GM19395 (cell line): ENCODE measurements around the gene TEX44.
"Not testable (repeated sequence)": the region's sequence is repeated elsewhere in the genome, so short reads cannot be mapped to it uniquely, and the experiment has no call there.

ENCODE experiments used
- ATAC-seq: cut with Tn5 transposase; IDR thresholded peaks from one replicate; pipeline ENCODE4 v1.9.1; 2021; ENCODE audit warnings: mild to moderate bottlenecking, moderate library complexity; ENCODE audit not compliant: unreplicated experiment

TEX44 gene

DNA sequence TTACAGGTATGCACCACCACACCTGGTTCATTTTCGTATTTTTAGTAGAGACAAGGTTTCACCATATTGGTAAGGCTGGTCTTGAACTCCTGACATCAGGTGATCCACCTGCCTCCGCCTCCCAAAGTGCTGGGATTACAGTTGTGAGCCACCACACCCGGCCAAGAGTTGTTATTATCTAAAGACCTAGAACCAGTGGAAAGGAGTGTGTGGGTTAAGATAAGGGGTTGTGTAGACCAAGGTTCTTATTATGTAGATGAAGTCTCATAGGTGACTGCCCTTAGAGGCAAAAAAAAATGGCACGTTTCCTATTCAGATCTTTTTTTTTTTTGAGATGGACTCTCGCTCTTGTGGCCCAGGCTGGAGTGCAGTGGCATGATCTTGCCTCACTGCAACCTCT lies 21.7 kb upstream of the TEX44 start:
- ATAC-seq, result not testable (repeated sequence)

- ATAC-seq, result no peak
Observed at GRCh38 chr2:231571661-231572191, 20.9 kb upstream of the TEX44 start.

DNA sequence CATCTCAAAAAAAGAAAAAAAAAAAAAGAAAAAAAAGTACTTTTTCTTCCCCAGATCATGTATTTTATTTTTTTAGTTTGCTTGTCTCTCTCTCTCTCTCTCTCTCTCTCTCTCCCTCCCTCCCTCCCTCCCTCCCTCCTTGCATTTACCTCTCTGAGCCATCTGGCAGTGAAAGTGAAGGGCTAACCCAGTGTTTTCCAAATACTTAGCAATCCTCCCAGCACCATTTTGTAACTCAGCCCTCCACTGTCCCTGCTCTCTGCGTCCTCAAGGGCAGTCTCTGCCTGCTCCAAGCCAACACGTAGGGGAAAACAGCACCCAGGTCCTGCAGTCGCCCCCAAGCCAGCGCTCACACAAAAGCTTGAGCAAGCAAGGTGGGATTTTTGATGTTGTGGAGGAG lies 19.6 kb upstream of the TEX44 start:
- ATAC-seq, result no peak

DNA sequence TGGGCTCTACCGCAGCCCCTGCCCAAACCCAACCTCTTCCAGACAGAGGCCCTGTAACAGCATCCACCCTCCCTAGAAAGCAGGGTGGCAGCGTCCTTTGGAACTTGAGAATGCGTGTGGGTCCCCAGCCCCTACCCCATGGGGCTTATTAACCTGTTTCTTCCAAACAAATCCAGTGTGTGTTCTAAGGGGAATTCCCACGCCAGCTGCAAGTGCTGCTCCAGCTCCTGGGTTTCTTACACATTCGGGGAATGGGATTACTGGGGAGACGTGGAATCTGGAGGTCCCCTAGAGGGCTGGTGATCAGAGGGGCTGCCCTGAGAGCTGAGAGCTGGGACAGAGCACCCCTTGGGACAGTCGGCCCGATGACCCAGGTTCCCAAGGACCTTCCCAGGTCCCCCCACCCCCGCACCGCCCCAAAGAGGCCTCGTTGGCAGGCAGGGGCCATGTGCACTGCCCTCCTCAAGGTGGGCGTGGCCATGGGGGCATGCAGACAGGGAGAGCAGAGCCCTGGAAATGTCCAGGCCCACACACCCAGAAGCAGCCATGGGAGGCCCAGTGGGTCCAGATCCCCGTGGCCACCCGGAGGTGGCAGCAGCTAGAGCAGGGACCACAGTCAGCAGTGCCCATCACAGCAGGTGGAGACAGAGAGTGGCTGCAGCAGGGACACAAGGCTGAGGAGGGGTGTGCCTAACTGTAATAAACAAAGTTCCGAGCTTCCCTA lies 18.8 kb upstream of the TEX44 start:
- no peak for ATAC-seq

GRCh38 chr2:231575612-231576256 lies 16.9 kb upstream of the TEX44 start:
- ATAC-seq, result no peak

- ATAC-seq, result no peak
Observed at GRCh38 chr2:231576465-231576864, 16.2 kb upstream of the TEX44 start.

- not testable (repeated sequence) for ATAC-seq
Observed at GRCh38 chr2:231578655-231579054, 14.0 kb upstream of the TEX44 start.

- no peak for ATAC-seq
Observed at GRCh38 chr2:231579560-231579959, 13.1 kb upstream of the TEX44 start.

GRCh38 chr2:231581328-231581727 lies 11.3 kb upstream of the TEX44 start:
- ATAC-seq, result no peak

DNA sequence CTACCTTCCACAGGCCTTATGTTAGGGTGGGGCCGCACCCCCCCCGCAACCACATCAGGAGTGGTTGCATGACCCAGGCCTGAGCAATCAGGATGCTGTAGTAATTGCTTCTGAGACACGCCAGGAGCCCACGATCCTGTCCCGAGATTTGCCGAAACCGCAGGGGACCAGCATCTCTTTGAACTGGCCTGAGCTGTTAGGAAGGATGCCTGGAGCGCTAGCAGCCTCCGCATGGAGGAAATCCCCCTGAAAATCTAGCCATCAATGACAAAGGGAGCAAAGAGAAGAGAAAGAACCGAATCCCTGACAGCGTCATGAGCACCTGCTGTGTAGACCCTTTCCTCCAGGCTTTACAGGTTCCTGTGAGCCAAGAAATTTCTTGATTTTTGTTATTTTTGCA lies 8.7 kb upstream of the TEX44 start:
- ATAC-seq, result no peak

DNA sequence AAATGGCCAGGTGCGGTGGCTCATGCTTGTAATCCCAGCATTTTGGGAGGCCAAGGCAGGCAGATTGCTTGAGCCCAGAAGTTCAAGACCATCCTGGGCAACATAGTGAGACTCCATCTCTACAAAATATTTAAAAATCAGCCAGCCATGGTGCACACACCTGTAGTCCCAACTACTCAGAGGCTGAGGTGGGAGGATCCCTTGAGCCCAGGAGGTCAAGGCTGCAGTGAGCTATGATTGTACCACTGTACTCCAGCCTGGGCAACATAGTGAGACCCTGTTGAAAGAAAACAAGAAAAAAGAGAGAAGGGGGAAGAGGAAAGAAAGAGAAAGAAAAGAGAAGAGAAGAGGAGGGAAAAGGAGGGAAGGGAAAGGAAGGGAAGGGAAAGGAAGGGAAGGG lies 4.9 kb upstream of the TEX44 start:
- not testable (repeated sequence) for ATAC-seq

- ATAC-seq, result no peak
Observed at GRCh38 chr2:231589656-231590055, 3.0 kb upstream of the TEX44 start.

DNA sequence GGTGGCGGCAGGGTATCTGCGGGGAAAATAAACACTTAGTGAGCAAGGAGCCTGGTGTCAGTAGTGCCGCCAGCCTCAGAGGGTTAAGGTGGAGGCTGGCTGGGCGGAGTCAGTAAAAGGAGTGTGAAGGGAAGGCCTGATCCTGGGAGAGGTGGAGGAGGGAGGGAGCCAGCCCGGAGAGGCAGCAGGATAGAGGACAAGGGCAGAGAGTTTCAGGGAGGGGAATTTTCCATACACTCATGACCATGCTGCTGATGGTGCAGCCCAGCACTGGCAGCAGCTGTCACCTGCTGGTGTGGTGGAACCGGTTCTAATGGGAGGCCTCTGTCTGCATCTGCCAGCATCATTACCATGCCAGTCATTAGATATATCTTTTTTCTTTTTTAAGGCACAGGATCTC lies 2.0 kb upstream of the TEX44 start:
- no peak for ATAC-seq

- ATAC-seq, result no peak
Observed at GRCh38 chr2:231593666-231594065, 1.0 kb downstream of the TEX44 start.

DNA sequence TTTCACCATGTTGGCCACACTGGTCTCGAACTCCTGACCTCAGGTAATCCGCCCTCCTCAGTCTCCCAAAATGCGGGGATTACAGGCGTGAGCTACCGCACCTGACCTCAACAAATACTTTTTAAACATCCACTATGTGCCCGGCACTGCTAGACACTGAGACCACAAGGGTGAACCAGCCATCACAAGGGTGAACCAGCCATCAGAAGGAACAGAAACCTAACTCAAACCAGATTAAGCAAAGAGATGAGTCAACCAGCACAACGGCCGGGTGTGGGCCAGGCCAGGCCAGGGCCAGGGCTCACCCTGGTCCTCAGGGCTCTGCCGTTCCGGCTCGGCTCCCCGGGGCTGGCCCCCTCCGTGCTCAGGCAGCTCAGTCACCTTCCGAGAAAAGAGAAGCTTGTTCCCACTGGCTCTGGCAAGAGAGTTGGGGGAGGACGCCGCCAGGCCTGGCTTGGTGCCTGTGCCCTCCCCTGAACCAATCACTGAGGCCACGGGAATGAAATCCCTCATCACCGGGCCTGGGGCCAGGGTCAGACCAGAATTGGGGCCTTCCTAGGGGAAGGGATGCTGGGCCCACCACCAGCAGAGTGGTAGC lies 4.4 kb downstream of the TEX44 start:
- ATAC-seq, result peak; percentile 88

DNA sequence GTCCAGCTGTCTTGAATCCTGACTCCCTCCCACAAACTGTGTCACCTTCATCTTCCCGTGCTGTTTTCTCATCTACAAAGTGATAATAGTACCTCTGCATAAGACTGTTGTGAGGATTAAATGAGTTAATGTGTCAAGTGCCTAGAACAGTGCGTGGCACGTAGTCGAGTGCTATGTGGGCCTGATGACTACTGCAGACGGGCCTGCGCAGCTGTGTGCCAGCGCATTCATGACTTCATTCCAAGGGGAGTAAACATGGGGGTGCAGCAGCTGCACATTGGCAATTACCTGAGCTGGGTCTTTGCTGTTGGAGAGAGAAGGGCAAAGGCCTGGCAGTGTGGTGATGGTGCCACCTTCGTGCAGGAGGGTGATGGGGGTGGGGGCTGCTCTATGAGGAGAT lies 5.0 kb downstream of the TEX44 start:
- no peak for ATAC-seq

DNA sequence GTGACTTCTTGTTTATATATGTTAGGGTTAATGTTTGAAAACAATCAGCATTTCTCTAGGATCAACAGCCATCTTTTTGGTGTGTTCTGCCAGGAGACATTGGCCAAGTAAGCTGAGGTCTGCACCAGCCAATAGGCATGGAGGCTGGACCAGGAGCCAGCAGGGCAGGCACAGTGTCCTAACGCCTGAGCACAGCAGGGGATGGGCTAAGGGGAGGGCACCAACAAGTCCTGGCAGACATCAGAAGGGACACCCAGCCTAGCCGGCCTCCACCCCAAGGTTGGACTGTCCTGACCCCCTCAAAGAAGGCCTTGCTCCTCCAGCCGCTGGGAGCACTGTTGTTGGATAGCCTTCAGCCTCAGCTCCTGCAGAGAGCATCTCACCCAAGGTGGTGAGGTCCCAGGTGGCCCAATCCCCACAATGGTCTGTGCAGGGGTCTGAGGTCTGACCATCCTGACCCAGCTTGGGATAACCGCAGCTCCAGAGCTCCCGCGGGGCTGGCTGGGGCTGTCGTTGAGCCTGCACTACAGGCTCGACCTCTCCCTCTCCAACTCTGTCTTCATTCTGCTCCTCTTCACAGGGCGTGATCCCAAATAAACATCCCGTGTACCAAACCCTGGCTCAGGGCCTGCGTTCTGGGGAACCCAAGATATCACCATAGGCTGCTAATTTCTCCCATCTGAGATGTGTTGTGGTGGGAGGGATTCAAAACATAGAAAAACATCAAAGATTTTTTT lies 8.1 kb downstream of the TEX44 start:
- ATAC-seq, result no peak

DNA sequence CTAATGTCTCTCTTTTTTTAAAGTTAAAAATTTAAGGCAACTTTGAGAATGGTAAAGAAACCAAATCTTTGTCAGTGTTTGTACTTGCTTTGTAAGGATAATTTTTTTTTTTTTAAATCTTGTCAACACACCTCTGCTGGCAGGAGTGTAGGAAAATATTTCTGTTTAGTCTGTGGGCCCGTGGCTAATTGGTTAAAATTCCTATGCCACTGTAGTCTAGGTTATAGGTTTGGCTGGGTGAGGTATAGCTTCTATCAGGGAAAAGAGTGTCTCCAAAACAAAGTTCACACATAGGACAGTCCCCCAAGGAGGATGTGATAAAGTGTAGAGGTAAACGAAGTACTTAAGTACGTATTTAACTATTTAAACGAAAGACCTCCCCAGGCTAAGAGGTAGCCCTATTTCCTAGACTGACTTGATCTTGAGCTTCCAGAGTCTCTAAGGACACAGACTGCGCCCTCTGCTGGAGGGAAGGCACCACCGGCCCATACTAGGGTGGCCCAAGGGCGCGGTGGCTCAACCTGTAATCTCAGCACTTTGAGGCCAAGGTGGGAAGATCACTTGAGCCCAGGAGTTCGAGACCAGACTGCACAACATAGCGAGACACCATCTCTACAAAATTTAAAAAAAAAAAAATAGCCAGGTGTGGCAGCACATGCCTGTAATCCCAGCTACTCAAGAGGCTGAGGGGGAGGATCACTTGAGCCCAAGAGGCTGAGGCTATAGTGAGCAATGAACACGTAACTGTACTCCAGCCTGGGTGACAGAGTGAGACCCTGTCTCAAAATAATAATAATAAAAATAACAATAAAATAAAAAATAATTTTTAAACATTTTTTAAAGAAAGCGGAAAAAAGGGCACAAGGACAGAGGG lies 8.9 kb downstream of the TEX44 start:
- peak; percentile 35 for ATAC-seq

DNA sequence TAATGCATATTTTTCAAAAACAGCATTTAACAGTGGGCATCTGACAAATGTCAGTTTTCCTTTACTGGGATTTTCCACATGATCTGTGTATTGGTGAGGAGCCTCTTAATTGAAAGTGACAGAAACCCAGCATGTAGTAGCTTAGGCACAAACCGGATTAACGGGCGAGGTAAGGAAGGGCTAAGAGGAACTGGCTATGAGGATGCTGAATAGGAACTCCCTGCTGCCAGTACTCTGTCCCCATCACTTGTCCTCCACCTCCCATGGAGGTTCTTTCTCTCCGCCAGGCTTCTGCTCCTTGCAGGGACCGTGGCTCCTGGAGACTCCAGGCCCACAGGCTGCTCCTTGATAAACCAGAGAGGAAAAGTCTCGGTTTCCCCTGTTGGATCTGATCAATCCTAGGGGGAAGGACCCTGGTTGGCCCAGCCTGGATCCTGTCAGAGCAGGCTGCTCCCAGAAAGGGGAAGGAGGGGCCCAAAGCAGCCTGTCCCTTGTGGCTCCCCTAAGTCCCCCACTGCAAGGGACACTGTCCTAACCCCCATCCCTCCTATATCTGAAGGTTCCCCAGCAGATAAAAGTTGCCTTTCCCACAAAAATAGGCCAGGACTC lies 10.3 kb downstream of the TEX44 start:
- no peak for ATAC-seq

GRCh38 chr2:231604101-231604684 lies 11.5 kb downstream of the TEX44 start:
- ATAC-seq, result peak; percentile 38
